Subcutaneous adipose tissue (tissue), 4 donors: ENCODE results near the gene CERT1. TPM values are rescaled to one million over a fixed set of nuclear protein-coding genes. Genes with fewer than 3 reads are reported as not detected.

Experiments
- total RNA-seq, 4 donors: library from RNA; depleted of rRNA; stranded (reverse); fragments of >200 nt; gene quantifications; one replicate each; pipeline ENCODE4 v1.1.0, GENCODE V29; 2016
- TF ChIP-seq, protein P1 (sequence below): fragments of 450-650 bp; IDR thresholded peaks from one replicate; pipeline ENCODE4 v1.5.1; 2016; ENCODE audit warnings: low read depth, mild to moderate bottlenecking, control low read depth, antibody characterized with exemption, moderate library complexity

Gene CERT1
- total RNA-seq, 4 donors from 2014 or later: 77.6 to 106 (median 86.1) TPM

DNA sequence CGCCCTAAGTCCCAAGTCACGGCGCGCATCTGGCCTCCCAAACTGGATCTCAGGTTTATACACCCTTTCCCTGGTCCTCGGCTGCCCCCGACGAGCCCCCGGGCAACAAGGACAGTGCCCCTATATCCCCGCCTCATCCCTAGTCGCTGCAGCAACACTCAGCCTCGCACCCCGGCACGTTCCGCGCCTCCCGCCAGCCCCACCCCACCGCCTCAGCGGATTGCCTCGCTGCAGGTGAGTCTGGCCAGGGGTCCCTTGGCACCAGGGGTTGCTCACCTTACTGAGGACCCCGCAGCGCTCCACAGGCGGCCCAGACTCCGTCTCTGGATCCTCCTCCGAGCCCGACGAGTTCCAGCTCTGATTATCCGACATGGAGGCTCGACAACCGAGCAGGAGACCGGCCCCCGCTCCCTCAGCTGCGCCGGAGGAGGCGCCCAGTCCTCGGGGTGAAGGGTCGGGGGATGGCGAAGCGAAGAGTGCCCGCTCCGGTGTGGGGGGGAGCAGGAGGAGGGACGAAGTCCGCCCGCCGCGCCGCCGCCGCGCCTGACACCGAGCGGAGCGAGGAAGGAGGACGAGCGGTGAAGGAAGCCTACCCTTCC lies 494 bp downstream of the CERT1 start:
- TF ChIP-seq, protein P1, sequence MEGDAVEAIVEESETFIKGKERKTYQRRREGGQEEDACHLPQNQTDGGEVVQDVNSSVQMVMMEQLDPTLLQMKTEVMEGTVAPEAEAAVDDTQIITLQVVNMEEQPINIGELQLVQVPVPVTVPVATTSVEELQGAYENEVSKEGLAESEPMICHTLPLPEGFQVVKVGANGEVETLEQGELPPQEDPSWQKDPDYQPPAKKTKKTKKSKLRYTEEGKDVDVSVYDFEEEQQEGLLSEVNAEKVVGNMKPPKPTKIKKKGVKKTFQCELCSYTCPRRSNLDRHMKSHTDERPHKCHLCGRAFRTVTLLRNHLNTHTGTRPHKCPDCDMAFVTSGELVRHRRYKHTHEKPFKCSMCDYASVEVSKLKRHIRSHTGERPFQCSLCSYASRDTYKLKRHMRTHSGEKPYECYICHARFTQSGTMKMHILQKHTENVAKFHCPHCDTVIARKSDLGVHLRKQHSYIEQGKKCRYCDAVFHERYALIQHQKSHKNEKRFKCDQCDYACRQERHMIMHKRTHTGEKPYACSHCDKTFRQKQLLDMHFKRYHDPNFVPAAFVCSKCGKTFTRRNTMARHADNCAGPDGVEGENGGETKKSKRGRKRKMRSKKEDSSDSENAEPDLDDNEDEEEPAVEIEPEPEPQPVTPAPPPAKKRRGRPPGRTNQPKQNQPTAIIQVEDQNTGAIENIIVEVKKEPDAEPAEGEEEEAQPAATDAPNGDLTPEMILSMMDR: no peak

DNA sequence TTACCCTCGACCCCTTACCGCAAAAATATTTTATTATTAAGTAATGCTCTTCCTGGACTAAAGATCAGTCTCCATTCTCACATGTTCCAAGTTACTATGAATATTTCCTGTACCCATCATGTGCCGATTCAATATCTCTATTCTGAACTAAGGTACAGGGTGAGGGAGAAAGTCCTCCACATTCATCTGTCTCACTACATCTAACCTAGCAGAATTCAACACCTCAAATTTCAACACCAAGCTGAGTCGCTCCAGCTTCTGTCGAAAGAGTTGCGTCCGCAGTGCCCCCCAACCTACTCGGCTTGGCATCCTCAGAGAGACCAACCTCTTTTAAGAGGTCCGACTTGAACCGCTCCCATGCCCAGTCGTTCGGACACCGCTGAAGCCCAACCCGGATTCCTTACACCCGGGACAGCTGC lies 1.0 kb downstream of the CERT1 start:
- TF ChIP-seq, protein P1: no peak

DNA sequence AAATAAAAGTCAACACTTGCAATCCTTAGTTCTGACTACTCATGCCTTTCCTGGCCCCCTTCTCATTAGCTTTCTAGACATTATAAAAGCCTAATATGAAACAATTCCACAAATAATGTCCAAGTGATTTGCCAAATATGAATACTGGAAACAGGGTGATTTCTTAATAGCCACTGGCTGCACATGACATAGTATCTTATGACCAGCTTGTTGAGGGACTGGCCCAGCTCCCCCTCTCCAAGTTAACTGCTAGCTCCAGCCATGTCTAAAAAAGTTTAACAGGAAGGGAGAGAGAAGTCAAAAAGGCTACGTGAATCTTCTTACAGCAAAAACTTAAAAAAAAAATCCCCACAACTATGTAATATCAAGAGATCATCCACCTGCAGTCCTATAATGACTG lies 1.5 kb downstream of the CERT1 start:
- TF ChIP-seq, protein P1: no peak

DNA sequence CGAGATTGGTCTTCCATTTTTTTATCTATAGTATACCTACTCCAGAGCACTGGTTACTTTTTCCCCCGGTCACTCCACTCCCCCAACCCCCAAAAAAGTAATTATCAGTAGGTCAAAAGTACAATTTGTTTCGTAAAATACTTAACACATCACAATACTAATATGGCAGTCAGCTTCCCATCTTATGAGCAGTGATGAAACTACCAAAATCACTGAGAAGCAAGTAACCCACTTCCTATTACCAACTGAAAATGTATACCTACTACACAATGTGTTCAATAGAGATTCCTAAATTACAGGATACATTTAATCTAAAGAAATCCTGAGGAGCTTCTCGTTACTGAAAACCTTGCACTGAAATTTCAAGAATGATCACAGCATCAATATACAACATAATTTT lies 1.9 kb downstream of the CERT1 start:
- TF ChIP-seq, protein P1: no peak

DNA sequence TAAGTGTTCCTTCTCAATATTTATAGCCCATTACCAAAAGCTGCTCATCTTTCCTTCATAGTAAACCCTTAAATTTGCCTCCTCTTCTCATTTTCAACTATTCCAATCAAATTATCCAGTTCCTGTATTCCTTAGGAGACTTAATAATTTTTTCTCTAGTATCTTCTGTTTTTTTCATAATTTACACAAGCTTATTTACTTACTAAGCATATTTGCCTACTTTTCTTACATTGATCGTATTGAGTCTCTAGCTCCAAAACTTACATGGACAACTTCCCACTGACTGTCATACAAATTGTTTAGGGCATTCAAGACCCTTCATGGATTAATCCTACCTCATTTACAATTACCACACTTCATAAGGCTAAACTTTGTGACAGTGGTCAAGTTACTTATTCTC lies 3.6 kb downstream of the CERT1 start:
- TF ChIP-seq, protein P1: no peak

DNA sequence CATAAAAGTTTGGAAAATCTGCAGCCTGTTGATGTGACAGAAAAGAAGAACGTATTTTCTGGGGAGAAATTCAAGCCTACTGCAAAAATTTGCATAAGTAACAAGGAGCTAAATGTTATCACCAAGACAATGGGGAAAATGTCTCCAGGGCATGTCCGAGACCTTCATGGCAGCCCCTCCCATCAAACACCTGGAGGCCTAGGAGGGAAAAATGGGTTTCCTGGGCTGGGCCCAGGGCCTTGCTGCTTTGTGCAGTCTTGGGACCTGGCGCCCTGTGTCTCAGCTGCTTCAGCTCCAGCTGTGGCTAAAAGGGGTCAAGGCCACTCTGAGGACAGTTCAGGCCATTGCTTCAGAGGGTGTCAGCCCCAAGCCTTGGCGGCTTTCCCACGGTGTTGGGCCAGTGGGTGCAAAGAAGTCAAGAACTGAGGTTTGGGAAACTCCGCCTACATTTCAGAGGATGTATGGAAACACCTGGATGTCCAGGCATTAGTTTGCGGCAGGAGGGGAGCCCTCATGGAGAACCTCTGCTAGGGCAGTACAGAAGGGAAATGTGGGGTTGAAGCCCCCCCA lies 13.1 kb downstream of the CERT1 start:
- TF ChIP-seq, protein P1: no peak

DNA sequence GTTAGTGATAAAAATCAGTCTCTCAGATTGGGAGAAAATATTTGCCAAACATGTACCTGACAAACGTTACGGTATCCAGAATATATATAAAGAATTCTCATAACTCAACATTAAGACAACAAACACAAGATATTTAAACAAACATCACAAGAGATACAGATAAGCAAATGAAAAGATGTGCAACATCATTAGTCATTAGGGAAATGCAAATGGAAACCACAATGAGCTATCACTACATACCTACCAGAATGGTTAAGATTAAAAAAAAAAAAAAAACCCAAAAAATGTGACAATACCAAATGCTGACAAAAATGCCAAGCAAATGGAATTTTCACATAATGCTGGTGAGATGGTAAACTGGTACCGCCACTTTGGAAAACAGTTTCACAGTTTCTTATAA lies 15.4 kb downstream of the CERT1 start:
- TF ChIP-seq, protein P1: no peak
